CD4-positive, alpha-beta T cell treated with Interleukin-2 at 100 ng/mL for 4 hours (primary cell): ENCODE measurements around the gene LIPC.
A peak's percentile ranks its signal among the peaks of the same experiment; 100 is the strongest.

Source experiments
- DNase-seq: peaks from one replicate; pipeline ENCODE4 v3.0.0-alpha.2; 2020; ENCODE audit warnings: low spot score

Gene LIPC

GRCh38 chr15:58458076-58458475 is 26.3 kb downstream of the LIPC start:
- DNase-seq: no peak

GRCh38 chr15:58459045-58459444 is 27.3 kb downstream of the LIPC start:
- DNase-seq: no peak

GRCh38 chr15:58459560-58459959 is 27.8 kb downstream of the LIPC start:
- no peak for DNase-seq

GRCh38 chr15:58460116-58460790 is 28.5 kb downstream of the LIPC start:
- no peak for DNase-seq

- DNase-seq: no peak
Observed at GRCh38 chr15:58460872-58461271, 29.1 kb downstream of the LIPC start.

GRCh38 chr15:58462547-58462946 is 30.8 kb downstream of the LIPC start:
- no peak for DNase-seq

GRCh38 chr15:58462973-58463663 is 31.3 kb downstream of the LIPC start:
- no peak for DNase-seq

- no peak for DNase-seq
Observed at GRCh38 chr15:58463815-58464650, 32.2 kb downstream of the LIPC start.

- DNase-seq: no peak
Observed at GRCh38 chr15:58465070-58465469, 33.3 kb downstream of the LIPC start.

GRCh38 chr15:58465866-58466517 is 34.2 kb downstream of the LIPC start:
- no peak for DNase-seq

GRCh38 chr15:58466566-58466965 is 34.8 kb downstream of the LIPC start:
- no peak for DNase-seq

- no peak for DNase-seq
Observed at GRCh38 chr15:58467121-58467721, 35.4 kb downstream of the LIPC start.

- no peak for DNase-seq
Observed at GRCh38 chr15:58467722-58468423, 36.1 kb downstream of the LIPC start.

DNA sequence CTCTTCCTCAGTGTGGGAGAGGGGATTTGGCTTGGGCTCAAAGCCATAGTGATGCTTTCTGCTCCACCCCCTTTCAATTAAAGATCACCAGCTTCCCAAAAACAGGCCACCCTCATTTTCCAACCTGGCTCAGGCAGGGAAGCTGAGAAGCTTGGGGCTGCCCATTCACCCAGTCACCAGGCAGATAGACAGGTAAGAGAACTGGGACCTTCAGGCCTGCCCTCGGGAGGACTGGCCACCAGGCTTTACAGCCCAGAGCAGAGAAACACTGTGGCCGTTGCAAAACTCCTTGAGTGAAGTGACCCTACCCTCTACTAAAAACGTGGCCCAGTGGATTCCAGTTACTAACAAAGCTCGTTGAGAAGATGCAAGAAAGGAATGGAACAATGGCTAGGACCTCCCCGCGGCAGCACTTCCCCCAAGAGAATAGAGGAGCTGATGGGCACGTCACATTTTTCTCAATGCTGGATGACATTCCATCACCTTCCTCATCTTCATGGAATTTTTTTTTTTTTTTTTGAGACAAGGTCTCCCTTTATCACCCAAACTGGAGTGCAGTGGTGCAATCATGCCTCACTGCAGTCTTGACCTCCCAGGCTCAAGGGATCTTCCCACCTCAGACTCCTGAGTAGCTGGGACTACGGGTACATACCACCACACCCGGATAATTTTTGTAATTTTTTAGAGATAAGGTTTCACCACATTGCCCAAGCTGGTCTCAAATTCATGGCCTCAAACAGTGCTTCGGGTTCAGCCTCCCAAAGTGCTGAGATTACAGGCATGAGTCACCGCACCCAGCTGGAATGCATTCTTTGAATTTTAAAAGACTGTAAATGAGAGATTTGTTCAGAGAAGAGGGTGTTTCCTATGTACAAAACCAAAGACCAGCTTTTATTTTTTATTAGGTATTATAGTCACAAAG is 37.9 kb downstream of the LIPC start:
- no peak for DNase-seq

- DNase-seq: no peak
Observed at GRCh38 chr15:58471348-58471747, 39.6 kb downstream of the LIPC start.

DNA sequence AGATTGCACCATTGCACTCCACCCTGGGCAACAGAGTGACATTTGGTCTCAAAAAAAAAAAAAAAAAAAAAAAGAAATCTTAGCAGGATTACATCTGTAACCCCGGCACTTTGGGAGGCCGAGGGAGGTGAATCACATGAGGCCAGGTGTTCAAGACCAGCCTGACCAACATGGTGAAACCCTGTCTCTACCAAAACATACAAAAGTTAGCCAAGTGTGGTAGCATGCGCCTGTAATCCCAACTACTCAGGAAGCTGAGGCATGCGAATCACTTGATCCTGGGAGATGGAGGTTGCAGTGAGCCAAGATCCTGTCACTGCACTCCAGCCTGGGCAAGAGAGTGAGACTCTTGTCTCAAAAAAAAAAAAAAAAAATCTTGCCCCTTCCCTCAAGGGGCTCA is 40.4 kb downstream of the LIPC start:
- no peak for DNase-seq

GRCh38 chr15:58472821-58473581 is 41.2 kb downstream of the LIPC start:
- DNase-seq: peak; percentile 60

GRCh38 chr15:58473724-58474123 is 41.9 kb downstream of the LIPC start:
- DNase-seq: peak; percentile 47

GRCh38 chr15:58474741-58475323 is 43.0 kb downstream of the LIPC start:
- DNase-seq: no peak
